ENCODE results near the gene PCDHGA6.

PCDHGA6 gene

DNA sequence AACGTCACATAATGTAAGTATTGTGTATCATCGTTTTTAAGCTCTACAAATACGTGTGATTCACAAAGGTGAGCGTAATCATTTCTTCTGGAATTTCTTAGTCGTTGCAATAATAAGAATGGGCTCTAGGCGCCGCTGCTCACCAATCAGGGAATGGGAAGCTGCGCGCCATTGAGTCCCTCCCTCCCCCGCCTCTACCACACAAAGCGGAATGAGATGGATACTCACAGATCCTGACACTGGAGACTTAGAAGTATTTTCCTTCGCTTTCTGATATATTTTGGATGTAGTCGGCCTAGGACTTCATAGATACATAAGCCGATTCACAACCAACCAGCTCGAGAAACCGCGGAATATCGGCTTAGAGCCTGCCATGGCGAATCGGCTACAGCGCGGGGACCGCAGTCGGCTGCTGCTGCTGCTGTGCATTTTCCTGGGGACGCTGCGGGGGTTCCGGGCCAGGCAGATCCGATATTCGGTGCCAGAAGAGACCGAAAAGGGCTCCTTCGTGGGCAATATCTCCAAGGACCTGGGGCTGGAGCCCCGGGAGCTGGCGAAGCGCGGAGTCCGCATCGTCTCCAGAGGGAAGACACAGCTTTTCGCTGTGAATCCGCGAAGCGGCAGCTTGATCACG lies 47.3 kb downstream of the PCDHGA6 start, which contains the start of gene PCDHGA11:
PCDHGA11 (plus strand) TSS at position 197 of the 634 bp plus-strand sequence; CDS start at position 374, 177 bp downstream.
- TF ChIP-seq CSDC2 (CRISPR knock-in tag; IDR thresholded peaks at IDR 0.05) (no peak), PPARA (CRISPR knock-in tag; IDR thresholded peaks at IDR 0.05; ENCODE audit: borderline replicate concordance) (no peak), OSR1 (CRISPR knock-in tag; IDR thresholded peaks at IDR 0.05) (no peak), CSRNP3 (CRISPR knock-in tag; IDR thresholded peaks at IDR 0.05) (no peak)
- TF ChIP-seq, protein P1, sequence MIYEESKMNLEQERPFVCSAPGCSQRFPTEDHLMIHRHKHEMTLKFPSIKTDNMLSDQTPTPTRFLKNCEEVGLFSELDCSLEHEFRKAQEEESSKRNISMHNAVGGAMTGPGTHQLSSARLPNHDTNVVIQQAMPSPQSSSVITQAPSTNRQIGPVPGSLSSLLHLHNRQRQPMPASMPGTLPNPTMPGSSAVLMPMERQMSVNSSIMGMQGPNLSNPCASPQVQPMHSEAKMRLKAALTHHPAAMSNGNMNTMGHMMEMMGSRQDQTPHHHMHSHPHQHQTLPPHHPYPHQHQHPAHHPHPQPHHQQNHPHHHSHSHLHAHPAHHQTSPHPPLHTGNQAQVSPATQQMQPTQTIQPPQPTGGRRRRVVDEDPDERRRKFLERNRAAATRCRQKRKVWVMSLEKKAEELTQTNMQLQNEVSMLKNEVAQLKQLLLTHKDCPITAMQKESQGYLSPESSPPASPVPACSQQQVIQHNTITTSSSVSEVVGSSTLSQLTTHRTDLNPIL (CRISPR knock-in tag; IDR thresholded peaks at IDR 0.05; ENCODE audit: low read depth), result no peak
- ATAC-seq, result no peak

- no peak for ATAC-seq
- TF ChIP-seq ZNF565 (CRISPR knock-in tag; conservative IDR thresholded peaks at IDR 0.05; ENCODE audit: low read depth) (no peak), ZFP3 (CRISPR knock-in tag; IDR thresholded peaks at IDR 0.05) (no peak), ARNTL (CRISPR knock-in tag; IDR thresholded peaks at IDR 0.05; ENCODE audit: borderline replicate concordance, low read depth) (no peak), ESRRG (CRISPR knock-in tag; IDR thresholded peaks at IDR 0.05) (no peak), ISL1 (CRISPR knock-in tag; IDR thresholded peaks at IDR 0.05) (no peak), CSRNP3 (CRISPR knock-in tag; IDR thresholded peaks at IDR 0.05) (no peak), ZFP30 (CRISPR knock-in tag; IDR thresholded peaks at IDR 0.05) (no peak), RARB (CRISPR knock-in tag; IDR thresholded peaks at IDR 0.05) (no peak), PATZ1 (CRISPR knock-in tag; IDR thresholded peaks at IDR 0.05; ENCODE audit: borderline replicate concordance) (no peak), TCF4 (CRISPR knock-in tag; IDR thresholded peaks at IDR 0.05; ENCODE audit: borderline replicate concordance) (no peak), ZNF8 (CRISPR knock-in tag; IDR thresholded peaks at IDR 0.05) (no peak), ZNF70 (CRISPR knock-in tag; IDR thresholded peaks at IDR 0.05) (no peak), ZC3H10 (CRISPR knock-in tag; IDR thresholded peaks at IDR 0.05) (no peak), TOX (CRISPR knock-in tag; IDR thresholded peaks at IDR 0.05; ENCODE audit: borderline replicate concordance) (no peak)
- TF ChIP-seq, protein P1 (CRISPR knock-in tag; IDR thresholded peaks at IDR 0.05; ENCODE audit: low read depth), result no peak
- TF ChIP-seq, protein P2, sequence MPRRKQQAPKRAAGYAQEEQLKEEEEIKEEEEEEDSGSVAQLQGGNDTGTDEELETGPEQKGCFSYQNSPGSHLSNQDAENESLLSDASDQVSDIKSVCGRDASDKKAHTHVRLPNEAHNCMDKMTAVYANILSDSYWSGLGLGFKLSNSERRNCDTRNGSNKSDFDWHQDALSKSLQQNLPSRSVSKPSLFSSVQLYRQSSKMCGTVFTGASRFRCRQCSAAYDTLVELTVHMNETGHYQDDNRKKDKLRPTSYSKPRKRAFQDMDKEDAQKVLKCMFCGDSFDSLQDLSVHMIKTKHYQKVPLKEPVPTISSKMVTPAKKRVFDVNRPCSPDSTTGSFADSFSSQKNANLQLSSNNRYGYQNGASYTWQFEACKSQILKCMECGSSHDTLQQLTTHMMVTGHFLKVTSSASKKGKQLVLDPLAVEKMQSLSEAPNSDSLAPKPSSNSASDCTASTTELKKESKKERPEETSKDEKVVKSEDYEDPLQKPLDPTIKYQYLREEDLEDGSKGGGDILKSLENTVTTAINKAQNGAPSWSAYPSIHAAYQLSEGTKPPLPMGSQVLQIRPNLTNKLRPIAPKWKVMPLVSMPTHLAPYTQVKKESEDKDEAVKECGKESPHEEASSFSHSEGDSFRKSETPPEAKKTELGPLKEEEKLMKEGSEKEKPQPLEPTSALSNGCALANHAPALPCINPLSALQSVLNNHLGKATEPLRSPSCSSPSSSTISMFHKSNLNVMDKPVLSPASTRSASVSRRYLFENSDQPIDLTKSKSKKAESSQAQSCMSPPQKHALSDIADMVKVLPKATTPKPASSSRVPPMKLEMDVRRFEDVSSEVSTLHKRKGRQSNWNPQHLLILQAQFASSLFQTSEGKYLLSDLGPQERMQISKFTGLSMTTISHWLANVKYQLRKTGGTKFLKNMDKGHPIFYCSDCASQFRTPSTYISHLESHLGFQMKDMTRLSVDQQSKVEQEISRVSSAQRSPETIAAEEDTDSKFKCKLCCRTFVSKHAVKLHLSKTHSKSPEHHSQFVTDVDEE (CRISPR knock-in tag; IDR thresholded peaks at IDR 0.05), result no peak
Observed at GRCh38 chr5:141421489-141421855, 47.8 kb downstream of the PCDHGA6 start.

GRCh38 chr5:141422742-141423291 lies 49.1 kb downstream of the PCDHGA6 start:
- ATAC-seq, result no peak
- no peak for TF ChIP-seq RARB (CRISPR knock-in tag; IDR thresholded peaks at IDR 0.05)
